Caco-2 (cell line): ENCODE results near the gene PPIA. TPM values are rescaled to one million over a fixed set of nuclear protein-coding genes. Genes with fewer than 3 reads are reported as not detected.
A peak's percentile ranks its signal among the peaks of the same experiment; 100 is the strongest.

Experiments used
- BruUV-seq: library from RNA; stranded (reverse); fragments of 400-500 nt; replicated peaks from 2 replicates; lab custom pipeline; 2021; lab: Mats Ljungman, UMichigan
- CTCF ChIA-PET: fragments of 300-600 bp; sonication (Branson Sonifier 250); formaldehyde crosslinking; loops from one replicate; lab custom pipeline; 2022; ENCODE audit warnings: antibody characterized with exemption; lab: Charles Lee
- POLR2A ChIA-PET: fragments of 300-600 bp; sonication (Branson Sonifier 250); formaldehyde crosslinking; loops from one replicate; lab custom pipeline; 2022; ENCODE audit warnings: antibody characterized with exemption; lab: Charles Lee
- DNase-seq, 2 experiments: peaks; one replicate each; pipeline versions ENCODE4 v3.0.0 to v3.0.0-alpha.2; 2020 to 2022
- H3K27me3 ChIP-seq: replicated peaks from 2 replicates; pipeline ENCODE4 v1.6.0; 2011; ENCODE audit warnings: low read length; ENCODE audit not compliant: control insufficient read depth, insufficient read depth
- H3K36me3 ChIP-seq: 2 replicates; pipeline ENCODE4 v1.5.1; 2011; ENCODE audit warnings: low read length; ENCODE audit not compliant: control insufficient read depth, insufficient read depth
- H3K4me1 ChIP-seq: fragments of 250-450 bp; sonication (Bioruptor Pico); 2 replicates; pipeline ENCODE4 v1.5.1; 2020; ENCODE audit warnings: mild to moderate bottlenecking
- H3K4me3 ChIP-seq: 2 replicates; pipeline ENCODE4 v1.5.1; 2011; ENCODE audit warnings: low read depth, mild to moderate bottlenecking, control low read depth, low read length
- H3K9me3 ChIP-seq: fragments of 250-450 bp; sonication (Bioruptor Pico); 2 replicates; pipeline ENCODE4 v1.5.1; 2020; ENCODE audit warnings: mild to moderate bottlenecking, moderate library complexity
- H3K27ac Mint-ChIP-seq: one replicate; pipeline ENCODE4 v1.8.0; 2022; ENCODE audit warnings: mixed read lengths; ENCODE audit not compliant: unreplicated experiment
- H3K27me3 Mint-ChIP-seq: one replicate; pipeline ENCODE4 v1.8.0; 2022; ENCODE audit warnings: mixed read lengths; ENCODE audit not compliant: insufficient read depth, unreplicated experiment
- H3K36me3 Mint-ChIP-seq: one replicate; pipeline ENCODE4 v1.8.0; 2022; ENCODE audit warnings: mild to moderate bottlenecking, mixed read lengths; ENCODE audit not compliant: insufficient read depth, unreplicated experiment
- H3K4me1 Mint-ChIP-seq: one replicate; pipeline ENCODE4 v1.8.0; 2022; ENCODE audit warnings: low read depth, mixed read lengths; ENCODE audit not compliant: unreplicated experiment
- H3K4me3 Mint-ChIP-seq: one replicate; pipeline ENCODE4 v1.8.0; 2022; ENCODE audit warnings: mild to moderate bottlenecking, moderate library complexity, mixed read lengths; ENCODE audit not compliant: unreplicated experiment
- H3K9me3 Mint-ChIP-seq: one replicate; pipeline ENCODE4 v1.8.0; 2022; ENCODE audit warnings: mixed read lengths; ENCODE audit not compliant: unreplicated experiment
- CTCF ChIP-seq, 2 experiments: fragments of 200-600 bp in 1 of 2; IDR thresholded peaks; 1 replicate in 1 of 2; 2 replicates in 1 of 2; pipeline versions ENCODE4 v1.5.1 to v1.8.0; 2011 to 2022; ENCODE audit warnings: antibody characterized with exemption in 1 of 2, control low read depth in 1 of 2, inconsistent platforms in 1 of 2, low read depth in 1 of 2, low read length in 1 of 2, mild to moderate bottlenecking in 1 of 2, moderate library complexity in 1 of 2; ENCODE audit not compliant: insufficient read depth in 1 of 2, severe bottlenecking in 1 of 2, unreplicated experiment in 1 of 2
- intact Hi-C: fragments of 100-400 bp; cut with micrococcal nuclease; formaldehyde crosslinking; loops from one replicate; pipeline ENCODE4 v1.10.0; 2022; ENCODE audit not compliant: unreplicated experiment
- total RNA-seq: library from RNA; stranded (reverse); gene quantifications from 2 replicates; pipeline ENCODE4 v1.2.3, GENCODE V29; 2022

PPIA gene
- total RNA-seq, 1 experiment from 2014 or later: 2,104 TPM

GRCh38 chr7:44793919-44794318 is 2.6 kb upstream of the PPIA start:
- ChIA-PET CTCF (interaction anchor here (0.7 kb wide), 1 partner anchor 26 kb away, joined by 3 read pairs; no protein-coding TSS in a partner anchor), POLR2A (interaction anchor here (0.7 kb wide), 1 partner anchor 192 kb away, joined by 3 read pairs; no protein-coding TSS in a partner anchor)
- Histone ChIP-seq H3K27me3 (no peaks in the 10 kb centered on the region), H3K36me3 (no peaks in the 10 kb centered on the region), H3K4me1 (0 out of 2 replicates have a peak, but pooled peaks cover 10% of the 10 kb centered on the region), H3K4me3 (no peak overlapping the region), H3K9me3 (no peaks in the 10 kb centered on the region)
- intact Hi-C loops: no loop called here
- Mint-ChIP-seq H3K27me3 (no peaks in the 10 kb centered on the region), H3K27ac (no peak overlapping the region), H3K4me1 (no peaks in the 10 kb centered on the region), H3K9me3 (no peaks in the 10 kb centered on the region), H3K4me3 (peak overlapping the region; percentile 50), H3K36me3 (peaks cover 31% of the 10 kb centered on the region)
- no TSS peak for BruUV-seq
- no peak for TF ChIP-seq CTCF (IDR thresholded peaks at IDR 0.05; ENCODE audit: insufficient read depth in 1 of 2, low read depth in 1 of 2, low read length in 1 of 2, severe bottlenecking in 1 of 2, unreplicated experiment in 1 of 2)
- no peak for DNase-seq

GRCh38 chr7:44794331-44794730 is 2.1 kb upstream of the PPIA start:
- Mint-ChIP-seq H3K9me3 (no peaks in the 10 kb centered on the region), H3K4me3 (peak overlapping the region; percentile 50), H3K36me3 (peaks cover 35% of the 10 kb centered on the region), H3K4me1 (no peaks in the 10 kb centered on the region), H3K27me3 (no peaks in the 10 kb centered on the region), H3K27ac (no peak overlapping the region)
- DNase-seq: no peak
- no TSS peak for BruUV-seq
- H3K9me3 ChIP-seq: no peaks in the 10 kb centered on the region
- intact Hi-C loops: no loop called here
- H3K4me1 ChIP-seq: 0 out of 2 replicates have a peak, but pooled peaks cover 10% of the 10 kb centered on the region
- H3K27me3 ChIP-seq: no peaks in the 10 kb centered on the region
- no peaks in the 10 kb centered on the region for H3K36me3 ChIP-seq
- TF ChIP-seq CTCF (IDR thresholded peaks at IDR 0.05; ENCODE audit: insufficient read depth in 1 of 2, low read depth in 1 of 2, low read length in 1 of 2, severe bottlenecking in 1 of 2, unreplicated experiment in 1 of 2): no peak
- ChIA-PET CTCF (interaction anchor here (0.7 kb wide), 1 partner anchor 26 kb away, joined by 3 read pairs; no protein-coding TSS in a partner anchor), POLR2A (interaction anchor here (0.7 kb wide), 1 partner anchor 191 kb away, joined by 3 read pairs; no protein-coding TSS in a partner anchor)
- H3K4me3 ChIP-seq: no peak overlapping the region

GRCh38 chr7:44796034-44796503 is 412 bp upstream of the PPIA start:
- ChIA-PET CTCF (no interaction called here), POLR2A (interaction anchor here (1.3 to 1.5 kb wide), 2 partner anchors 52 to 189 kb away, joined by 4 to 8 read pairs; partner anchors contain the start of genes H2AZ2 and OGDH)
- Histone ChIP-seq H3K9me3 (no peaks in the 10 kb centered on the region), H3K27me3 (no peaks in the 10 kb centered on the region), H3K36me3 (peaks cover 4% of the 10 kb centered on the region), H3K4me3 (peak overlapping the region; percentile 78), H3K4me1 (0 out of 2 replicates have a peak, but pooled peaks cover 10% of the 10 kb centered on the region)
- Mint-ChIP-seq H3K9me3 (no peaks in the 10 kb centered on the region), H3K4me1 (no peaks in the 10 kb centered on the region), H3K27ac (peak overlapping the region; percentile 99), H3K27me3 (no peaks in the 10 kb centered on the region), H3K36me3 (peaks cover 52% of the 10 kb centered on the region), H3K4me3 (peak overlapping the region; percentile 97)
- BruUV-seq: no TSS peak
- DNase-seq: no peak
- intact Hi-C loops: loop anchor here (1.0 to 5.0 kb wide), 6 partner anchors 27 to 214 kb away; partner anchors contain the start of genes H2AZ2, OGDH, TMED4 and ZMIZ2
- TF ChIP-seq CTCF (IDR thresholded peaks at IDR 0.05; ENCODE audit: insufficient read depth in 1 of 2, low read depth in 1 of 2, low read length in 1 of 2, severe bottlenecking in 1 of 2, unreplicated experiment in 1 of 2): no peak
